K562 (cell line): Measurements from ENCODE around the gene NALCN. TPM values are rescaled to one million over a fixed set of nuclear protein-coding genes. Genes with fewer than 3 reads are reported as not detected.

Experiments
- ARNT ChIP-seq, 2 experiments: fragments of 450-650 bp; IDR thresholded peaks; 2 replicates each; pipeline ENCODE4 v1.6.1; 2016; ENCODE audit warnings: mild to moderate bottlenecking in 1 of 2
- BMI1 ChIP-seq: fragments of 150-350 bp; IDR thresholded peaks from 2 replicates; pipeline ENCODE4 v1.6.1; 2014; ENCODE audit warnings: low read length
- RERE ChIP-seq: sonication (generic); formaldehyde crosslinking; IDR thresholded peaks from 2 replicates; pipeline ENCODE4 v1.8.0; 2023; ENCODE audit warnings: missing genetic modification reagents, mild to moderate bottlenecking, borderline replicate concordance
- polyA plus RNA-seq, 8 experiments: library from polyadenylated mRNA; depleted of rRNA in 4 of 8; stranded (reverse) in 5 of 8; unstranded in 3 of 8; fragments of >200 nt; fragmentation: Nextera tagmentation in 2 of 8; fragmentation: Illumina TruSeq in 1 of 8; extraction: Ambion mirVana in 2 of 8; extraction: Trizol in 1 of 8; gene quantifications; 2 replicates each; pipeline versions ENCODE4 v1.2.1 to v1.2.3, GENCODE V29; 2011 to 2014; ENCODE audit warnings: inconsistent platforms in 1 of 8, missing spikeins in 1 of 8
- total RNA-seq, 7 experiments: library from RNA; depleted of rRNA in 6 of 7; stranded (reverse); fragments of >200 nt in 6 of 7; fragmentation: Illumina TruSeq in 2 of 7; extraction: Trizol in 2 of 7; gene quantifications; 2 replicates each; pipeline versions ENCODE4 v1.2.1 to v1.2.3, GENCODE V29; 2011 to 2021; ENCODE audit warnings: low replicate concordance in 1 of 7
- TF ChIP-seq, protein P1 (sequence below), 2 experiments: fragments of 450-650 bp; conservative IDR thresholded peaks; 2 replicates each; pipeline ENCODE4 v1.6.1; 2017; ENCODE audit warnings: mild to moderate bottlenecking in 2 of 2, moderate library complexity in 2 of 2

NALCN gene
- total and polyA plus RNA-seq, 9 of the 15 experiments (the other 6 are each of a cell fraction or from before 2014, with no cell fraction given), result not detected

- no peak for TF ChIP-seq RERE (CRISPR knock-in tag)
- no peak for TF ChIP-seq ARNT (IDR thresholded peaks at IDR 0.05)
- TF ChIP-seq, protein P1, sequence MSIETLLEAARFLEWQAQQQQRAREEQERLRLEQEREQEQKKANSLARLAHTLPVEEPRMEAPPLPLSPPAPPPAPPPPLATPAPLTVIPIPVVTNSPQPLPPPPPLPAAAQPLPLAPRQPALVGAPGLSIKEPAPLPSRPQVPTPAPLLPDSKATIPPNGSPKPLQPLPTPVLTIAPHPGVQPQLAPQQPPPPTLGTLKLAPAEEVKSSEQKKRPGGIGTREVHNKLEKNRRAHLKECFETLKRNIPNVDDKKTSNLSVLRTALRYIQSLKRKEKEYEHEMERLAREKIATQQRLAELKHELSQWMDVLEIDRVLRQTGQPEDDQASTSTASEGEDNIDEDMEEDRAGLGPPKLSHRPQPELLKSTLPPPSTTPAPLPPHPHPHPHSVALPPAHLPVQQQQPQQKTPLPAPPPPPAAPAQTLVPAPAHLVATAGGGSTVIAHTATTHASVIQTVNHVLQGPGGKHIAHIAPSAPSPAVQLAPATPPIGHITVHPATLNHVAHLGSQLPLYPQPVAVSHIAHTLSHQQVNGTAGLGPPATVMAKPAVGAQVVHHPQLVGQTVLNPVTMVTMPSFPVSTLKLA (conservative IDR thresholded peaks at IDR 0.05), result no peak
- TF ChIP-seq BMI1, result no peak
Measured at GRCh38 chr13:101325423-101325822, 90.9 kb downstream of the NALCN start (continued).
